Measurements from ENCODE around the gene ZNF274. TPM values are rescaled to one million over a fixed set of nuclear protein-coding genes. Genes with fewer than 3 reads are reported as not detected.

The ZNF274 gene
- total and polyA plus RNA-seq, 9 of the 15 experiments (the other 6 are each of a cell fraction or from before 2014, with no cell fraction given): 5.2 to 37.0 (median 28.1) TPM

GRCh38 chr19:58182989-58183816 is at the start of gene ZNF274 (continued):
- TF ChIP-seq, protein P1, sequence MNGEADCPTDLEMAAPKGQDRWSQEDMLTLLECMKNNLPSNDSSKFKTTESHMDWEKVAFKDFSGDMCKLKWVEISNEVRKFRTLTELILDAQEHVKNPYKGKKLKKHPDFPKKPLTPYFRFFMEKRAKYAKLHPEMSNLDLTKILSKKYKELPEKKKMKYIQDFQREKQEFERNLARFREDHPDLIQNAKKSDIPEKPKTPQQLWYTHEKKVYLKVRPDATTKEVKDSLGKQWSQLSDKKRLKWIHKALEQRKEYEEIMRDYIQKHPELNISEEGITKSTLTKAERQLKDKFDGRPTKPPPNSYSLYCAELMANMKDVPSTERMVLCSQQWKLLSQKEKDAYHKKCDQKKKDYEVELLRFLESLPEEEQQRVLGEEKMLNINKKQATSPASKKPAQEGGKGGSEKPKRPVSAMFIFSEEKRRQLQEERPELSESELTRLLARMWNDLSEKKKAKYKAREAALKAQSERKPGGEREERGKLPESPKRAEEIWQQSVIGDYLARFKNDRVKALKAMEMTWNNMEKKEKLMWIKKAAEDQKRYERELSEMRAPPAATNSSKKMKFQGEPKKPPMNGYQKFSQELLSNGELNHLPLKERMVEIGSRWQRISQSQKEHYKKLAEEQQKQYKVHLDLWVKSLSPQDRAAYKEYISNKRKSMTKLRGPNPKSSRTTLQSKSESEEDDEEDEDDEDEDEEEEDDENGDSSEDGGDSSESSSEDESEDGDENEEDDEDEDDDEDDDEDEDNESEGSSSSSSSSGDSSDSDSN (IDR thresholded peaks at IDR 0.05; ENCODE audit: borderline replicate concordance in 1 of 2, low read depth in 2 of 2, low read length in 2 of 2): 0 out of 4 replicates have a peak, but pooled peaks of 1 of the 2 experiments have one; percentile 45
- TF ChIP-seq TCF7 (IDR thresholded peaks at IDR 0.05; ENCODE audit: borderline replicate concordance) (no peak; the same call in 1 of the 2 replicates), ZNF592 (IDR thresholded peaks at IDR 0.05) (0 out of 2 replicates have a peak, but pooled peaks have one; percentile 26), TCFL5 (CRISPR knock-in tag; conservative IDR thresholded peaks at IDR 0.05) (no peak), ETV6 (IDR thresholded peaks at IDR 0.05; ENCODE audit: borderline replicate concordance in 1 of 2, low read depth in 2 of 2, low read length in 1 of 2) (0 out of 4 replicates have a peak, but pooled peaks of 1 of the 2 experiments have one; percentile 12), ETV6 (CRISPR knock-in tag; IDR thresholded peaks at IDR 0.05; ENCODE audit: borderline replicate concordance) (no peak), ZNF140 (CRISPR knock-in tag; IDR thresholded peaks at IDR 0.05) (no peak)
- TF ChIP-seq, protein P2, sequence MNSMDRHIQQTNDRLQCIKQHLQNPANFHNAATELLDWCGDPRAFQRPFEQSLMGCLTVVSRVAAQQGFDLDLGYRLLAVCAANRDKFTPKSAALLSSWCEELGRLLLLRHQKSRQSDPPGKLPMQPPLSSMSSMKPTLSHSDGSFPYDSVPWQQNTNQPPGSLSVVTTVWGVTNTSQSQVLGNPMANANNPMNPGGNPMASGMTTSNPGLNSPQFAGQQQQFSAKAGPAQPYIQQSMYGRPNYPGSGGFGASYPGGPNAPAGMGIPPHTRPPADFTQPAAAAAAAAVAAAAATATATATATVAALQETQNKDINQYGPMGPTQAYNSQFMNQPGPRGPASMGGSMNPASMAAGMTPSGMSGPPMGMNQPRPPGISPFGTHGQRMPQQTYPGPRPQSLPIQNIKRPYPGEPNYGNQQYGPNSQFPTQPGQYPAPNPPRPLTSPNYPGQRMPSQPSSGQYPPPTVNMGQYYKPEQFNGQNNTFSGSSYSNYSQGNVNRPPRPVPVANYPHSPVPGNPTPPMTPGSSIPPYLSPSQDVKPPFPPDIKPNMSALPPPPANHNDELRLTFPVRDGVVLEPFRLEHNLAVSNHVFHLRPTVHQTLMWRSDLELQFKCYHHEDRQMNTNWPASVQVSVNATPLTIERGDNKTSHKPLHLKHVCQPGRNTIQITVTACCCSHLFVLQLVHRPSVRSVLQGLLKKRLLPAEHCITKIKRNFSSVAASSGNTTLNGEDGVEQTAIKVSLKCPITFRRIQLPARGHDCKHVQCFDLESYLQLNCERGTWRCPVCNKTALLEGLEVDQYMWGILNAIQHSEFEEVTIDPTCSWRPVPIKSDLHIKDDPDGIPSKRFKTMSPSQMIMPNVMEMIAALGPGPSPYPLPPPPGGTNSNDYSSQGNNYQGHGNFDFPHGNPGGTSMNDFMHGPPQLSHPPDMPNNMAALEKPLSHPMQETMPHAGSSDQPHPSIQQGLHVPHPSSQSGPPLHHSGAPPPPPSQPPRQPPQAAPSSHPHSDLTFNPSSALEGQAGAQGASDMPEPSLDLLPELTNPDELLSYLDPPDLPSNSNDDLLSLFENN (IDR thresholded peaks at IDR 0.05; ENCODE audit: low read depth in 2 of 2, low read length in 2 of 2): peak in 1 of 2 experiments; percentile 34; a peak in 1 of 4 replicates
- TF ChIP-seq, protein P3, sequence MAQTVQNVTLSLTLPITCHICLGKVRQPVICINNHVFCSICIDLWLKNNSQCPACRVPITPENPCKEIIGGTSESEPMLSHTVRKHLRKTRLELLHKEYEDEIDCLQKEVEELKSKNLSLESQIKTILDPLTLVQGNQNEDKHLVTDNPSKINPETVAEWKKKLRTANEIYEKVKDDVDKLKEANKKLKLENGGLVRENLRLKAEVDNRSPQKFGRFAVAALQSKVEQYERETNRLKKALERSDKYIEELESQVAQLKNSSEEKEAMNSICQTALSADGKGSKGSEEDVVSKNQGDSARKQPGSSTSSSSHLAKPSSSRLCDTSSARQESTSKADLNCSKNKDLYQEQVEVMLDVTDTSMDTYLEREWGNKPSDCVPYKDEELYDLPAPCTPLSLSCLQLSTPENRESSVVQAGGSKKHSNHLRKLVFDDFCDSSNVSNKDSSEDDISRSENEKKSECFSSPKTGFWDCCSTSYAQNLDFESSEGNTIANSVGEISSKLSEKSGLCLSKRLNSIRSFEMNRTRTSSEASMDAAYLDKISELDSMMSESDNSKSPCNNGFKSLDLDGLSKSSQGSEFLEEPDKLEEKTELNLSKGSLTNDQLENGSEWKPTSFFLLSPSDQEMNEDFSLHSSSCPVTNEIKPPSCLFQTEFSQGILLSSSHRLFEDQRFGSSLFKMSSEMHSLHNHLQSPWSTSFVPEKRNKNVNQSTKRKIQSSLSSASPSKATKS (CRISPR knock-in tag; IDR thresholded peaks at IDR 0.05): no peak
- TF ChIP-seq, protein P4, sequence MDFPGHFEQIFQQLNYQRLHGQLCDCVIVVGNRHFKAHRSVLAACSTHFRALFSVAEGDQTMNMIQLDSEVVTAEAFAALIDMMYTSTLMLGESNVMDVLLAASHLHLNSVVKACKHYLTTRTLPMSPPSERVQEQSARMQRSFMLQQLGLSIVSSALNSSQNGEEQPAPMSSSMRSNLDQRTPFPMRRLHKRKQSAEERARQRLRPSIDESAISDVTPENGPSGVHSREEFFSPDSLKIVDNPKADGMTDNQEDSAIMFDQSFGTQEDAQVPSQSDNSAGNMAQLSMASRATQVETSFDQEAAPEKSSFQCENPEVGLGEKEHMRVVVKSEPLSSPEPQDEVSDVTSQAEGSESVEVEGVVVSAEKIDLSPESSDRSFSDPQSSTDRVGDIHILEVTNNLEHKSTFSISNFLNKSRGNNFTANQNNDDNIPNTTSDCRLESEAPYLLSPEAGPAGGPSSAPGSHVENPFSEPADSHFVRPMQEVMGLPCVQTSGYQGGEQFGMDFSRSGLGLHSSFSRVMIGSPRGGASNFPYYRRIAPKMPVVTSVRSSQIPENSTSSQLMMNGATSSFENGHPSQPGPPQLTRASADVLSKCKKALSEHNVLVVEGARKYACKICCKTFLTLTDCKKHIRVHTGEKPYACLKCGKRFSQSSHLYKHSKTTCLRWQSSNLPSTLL (IDR thresholded peaks at IDR 0.05): no peak
